Breast epithelium (tissue), 4 donors: ENCODE measurements around the gene PLEKHA8. TPM values are rescaled to one million over a fixed set of nuclear protein-coding genes. Genes with fewer than 3 reads are reported as not detected.
"Not testable (repeated sequence)": the region's sequence is repeated elsewhere in the genome, so short reads cannot be mapped to it uniquely, and the experiment has no call there.

Experiments used
- DNase-seq, 2 donors: peaks; one replicate each; pipeline ENCODE4 v3.0.0-alpha.2; 2019; ENCODE audit warnings: low spot score in 2 of 2
- H3K27ac ChIP-seq, 2 donors: fragments of 200-600 bp; sonication (generic) in 1 of 2; one replicate each; pipeline ENCODE4 v1.5.1; 2016 to 2019; ENCODE audit warnings: mild to moderate bottlenecking in 1 of 2
- H3K27me3 ChIP-seq, 2 donors: fragments of 200-600 bp; sonication (generic) in 1 of 2; one replicate each; pipeline versions ENCODE4 v1.5.1 to v1.6.0; 2017 to 2019; ENCODE audit warnings: control low read depth in 1 of 2, mild to moderate bottlenecking in 1 of 2
- H3K36me3 ChIP-seq: fragments of 200-600 bp; one replicate; pipeline ENCODE4 v1.5.1; 2019
- H3K4me1 ChIP-seq, 2 donors: fragments of 200-600 bp; sonication (generic); one replicate each; pipeline ENCODE4 v1.5.1; 2016 to 2019; ENCODE audit warnings: control low read depth in 1 of 2
- H3K4me3 ChIP-seq, 3 donors: fragments of 200-600 bp; sonication (generic); 1 replicate in 2 of 3; 2 replicates in 1 of 3; pipeline ENCODE4 v1.5.1; 2016 to 2019; ENCODE audit warnings: mild to moderate bottlenecking in 3 of 3, moderate library complexity in 2 of 3
- H3K9me3 ChIP-seq, 2 donors: fragments of 200-600 bp; sonication (generic) in 1 of 2; one replicate each; pipeline ENCODE4 v1.5.1; 2016 to 2019; ENCODE audit warnings: control low read depth in 1 of 2
- POLR2A ChIP-seq: fragments of 450-650 bp; IDR thresholded peaks from one replicate; pipeline ENCODE4 v1.6.1; 2016; ENCODE audit warnings: antibody characterized with exemption, mild to moderate bottlenecking, moderate library complexity
- POLR2AphosphoS5 ChIP-seq, 3 donors: sonication (generic); formaldehyde crosslinking; IDR thresholded peaks; one replicate each; pipeline ENCODE4 v1.6.1; 2017; ENCODE audit warnings: antibody characterized with exemption in 3 of 3
- intact Hi-C: fragments of 100-400 bp; cut with DNase I; formaldehyde crosslinking; loops from one replicate; pipeline ENCODE4 v1.15.1; 2023; ENCODE audit warnings: low total_unique reads
- total RNA-seq, 3 donors: library from RNA; depleted of rRNA; stranded (reverse); fragments of >200 nt; gene quantifications; one replicate each; pipeline ENCODE4 v1.1.0, GENCODE V29; 2016
- TF ChIP-seq, protein P1 (sequence below), 3 donors: fragments of 450-650 bp; IDR thresholded peaks; one replicate each; pipeline ENCODE4 v1.5.1; 2016 to 2017; ENCODE audit warnings: antibody characterized with exemption in 3 of 3, mild to moderate bottlenecking in 3 of 3, moderate library complexity in 3 of 3

PLEKHA8 gene
- total RNA-seq, 3 donors from 2014 or later: 7.5 to 15.1 (median 14.0) TPM

GRCh38 chr7:30091987-30092386 is 63.8 kb downstream of the PLEKHA8 start:
- no peak for DNase-seq
- Histone ChIP-seq H3K36me3 (no peaks in the 10 kb centered on the region), H3K4me3 (no peak overlapping the region), H3K27me3 (no peaks in the 10 kb centered on the region), H3K27ac (peak overlapping the region in 1 of 2 donors; percentile 22), H3K4me1 (no peaks in the 10 kb centered on the region), H3K9me3 (no peaks in the 10 kb centered on the region)
- TF ChIP-seq POLR2AphosphoS5 (IDR thresholded peaks at IDR 0.05) (no peak), POLR2A (no peak)
- TF ChIP-seq, protein P1, sequence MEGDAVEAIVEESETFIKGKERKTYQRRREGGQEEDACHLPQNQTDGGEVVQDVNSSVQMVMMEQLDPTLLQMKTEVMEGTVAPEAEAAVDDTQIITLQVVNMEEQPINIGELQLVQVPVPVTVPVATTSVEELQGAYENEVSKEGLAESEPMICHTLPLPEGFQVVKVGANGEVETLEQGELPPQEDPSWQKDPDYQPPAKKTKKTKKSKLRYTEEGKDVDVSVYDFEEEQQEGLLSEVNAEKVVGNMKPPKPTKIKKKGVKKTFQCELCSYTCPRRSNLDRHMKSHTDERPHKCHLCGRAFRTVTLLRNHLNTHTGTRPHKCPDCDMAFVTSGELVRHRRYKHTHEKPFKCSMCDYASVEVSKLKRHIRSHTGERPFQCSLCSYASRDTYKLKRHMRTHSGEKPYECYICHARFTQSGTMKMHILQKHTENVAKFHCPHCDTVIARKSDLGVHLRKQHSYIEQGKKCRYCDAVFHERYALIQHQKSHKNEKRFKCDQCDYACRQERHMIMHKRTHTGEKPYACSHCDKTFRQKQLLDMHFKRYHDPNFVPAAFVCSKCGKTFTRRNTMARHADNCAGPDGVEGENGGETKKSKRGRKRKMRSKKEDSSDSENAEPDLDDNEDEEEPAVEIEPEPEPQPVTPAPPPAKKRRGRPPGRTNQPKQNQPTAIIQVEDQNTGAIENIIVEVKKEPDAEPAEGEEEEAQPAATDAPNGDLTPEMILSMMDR (IDR thresholded peaks at IDR 0.05): no peak
- intact Hi-C loops: no loop called here

GRCh38 chr7:30093420-30093952 is 65.3 kb downstream of the PLEKHA8 start:
- H3K36me3 ChIP-seq: no peaks in the 10 kb centered on the region
- H3K9me3 ChIP-seq: no peaks in the 10 kb centered on the region
- H3K4me1 ChIP-seq: no peaks in the 10 kb centered on the region
- H3K27ac ChIP-seq: no peak overlapping the region
- no peaks in the 10 kb centered on the region for H3K27me3 ChIP-seq
- DNase-seq: no peak
- TF ChIP-seq POLR2A (no peak), POLR2AphosphoS5 (IDR thresholded peaks at IDR 0.05) (peak in 1 of 3 donors; percentile 36)
- intact Hi-C loops: no loop called here
- H3K4me3 ChIP-seq: no peak overlapping the region

DNA sequence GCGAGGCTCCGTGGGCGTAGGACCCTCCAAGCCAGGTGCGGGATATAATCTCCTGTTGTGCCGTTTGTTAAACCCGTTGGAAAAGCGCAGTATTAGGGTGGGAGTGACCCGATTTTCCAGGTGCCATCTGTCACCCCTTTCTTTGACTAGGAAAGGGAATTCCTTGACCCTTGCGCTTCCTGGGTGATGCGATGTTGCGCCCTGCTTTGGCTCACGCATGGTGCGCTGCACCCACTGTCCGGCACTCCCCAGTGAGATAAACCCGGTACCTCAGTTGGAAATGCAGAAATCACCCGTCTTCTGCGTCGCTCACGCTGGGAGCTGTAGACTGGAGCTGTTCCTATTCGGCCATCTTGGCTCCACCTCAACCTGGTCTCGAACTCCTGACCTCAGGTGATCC is 70.4 kb downstream of the PLEKHA8 start:
- H3K36me3 ChIP-seq, H3K9me3 ChIP-seq, H3K4me1 ChIP-seq, H3K27me3 ChIP-seq, intact Hi-C loops, H3K4me3 ChIP-seq, H3K27ac ChIP-seq, DNase-seq: not testable (repeated sequence)

- intact Hi-C loops: no loop called here
- DNase-seq: no peak
- Histone ChIP-seq H3K27me3 (no peaks in the 10 kb centered on the region), H3K27ac (no peak overlapping the region), H3K36me3 (peaks cover 3% of the 10 kb centered on the region), H3K9me3 (no peaks in the 10 kb centered on the region), H3K4me3 (no peak overlapping the region), H3K4me1 (no peaks in the 10 kb centered on the region)
- TF ChIP-seq, protein P1 (IDR thresholded peaks at IDR 0.05): no peak
- TF ChIP-seq POLR2A (no peak), POLR2AphosphoS5 (IDR thresholded peaks at IDR 0.05) (no peak)
These were observed 74.1 kb downstream of the PLEKHA8 start for GRCh38 chr7:30102281-30102680.

- H3K27ac ChIP-seq: no peak overlapping the region
- no peak overlapping the region for H3K4me3 ChIP-seq
- no peaks in the 10 kb centered on the region for H3K9me3 ChIP-seq
- no peak for DNase-seq
- H3K36me3 ChIP-seq: peaks cover 3% of the 10 kb centered on the region
- intact Hi-C loops: no loop called here
- no peaks in the 10 kb centered on the region for H3K4me1 ChIP-seq
- no peaks in the 10 kb centered on the region for H3K27me3 ChIP-seq
- TF ChIP-seq, protein P1 (IDR thresholded peaks at IDR 0.05): no peak
- TF ChIP-seq POLR2AphosphoS5 (IDR thresholded peaks at IDR 0.05): no peak
These were observed 75.9 kb downstream of the PLEKHA8 start for GRCh38 chr7:30104157-30104556.

- H3K36me3 ChIP-seq: peaks cover under 1% of the 10 kb centered on the region
These were observed 84.0 kb downstream of the PLEKHA8 start for GRCh38 chr7:30112103-30112713.

More at GRCh38 chr7:30112103-30112713, 84.0 kb downstream of the PLEKHA8 start:
- TF ChIP-seq POLR2A (no peak), POLR2AphosphoS5 (IDR thresholded peaks at IDR 0.05) (no peak)
- TF ChIP-seq, protein P1 (IDR thresholded peaks at IDR 0.05): no peak
- Histone ChIP-seq H3K27me3 (no peaks in the 10 kb centered on the region), H3K4me3 (no peak overlapping the region), H3K27ac (no peak overlapping the region), H3K9me3 (peaks cover 3 to 12% of the 10 kb centered on the region in 2 donors), H3K4me1 (no peaks in the 10 kb centered on the region)
- intact Hi-C loops: no loop called here
- DNase-seq: no peak
